Measurements from ENCODE around the gene CMPK1.

DNA sequence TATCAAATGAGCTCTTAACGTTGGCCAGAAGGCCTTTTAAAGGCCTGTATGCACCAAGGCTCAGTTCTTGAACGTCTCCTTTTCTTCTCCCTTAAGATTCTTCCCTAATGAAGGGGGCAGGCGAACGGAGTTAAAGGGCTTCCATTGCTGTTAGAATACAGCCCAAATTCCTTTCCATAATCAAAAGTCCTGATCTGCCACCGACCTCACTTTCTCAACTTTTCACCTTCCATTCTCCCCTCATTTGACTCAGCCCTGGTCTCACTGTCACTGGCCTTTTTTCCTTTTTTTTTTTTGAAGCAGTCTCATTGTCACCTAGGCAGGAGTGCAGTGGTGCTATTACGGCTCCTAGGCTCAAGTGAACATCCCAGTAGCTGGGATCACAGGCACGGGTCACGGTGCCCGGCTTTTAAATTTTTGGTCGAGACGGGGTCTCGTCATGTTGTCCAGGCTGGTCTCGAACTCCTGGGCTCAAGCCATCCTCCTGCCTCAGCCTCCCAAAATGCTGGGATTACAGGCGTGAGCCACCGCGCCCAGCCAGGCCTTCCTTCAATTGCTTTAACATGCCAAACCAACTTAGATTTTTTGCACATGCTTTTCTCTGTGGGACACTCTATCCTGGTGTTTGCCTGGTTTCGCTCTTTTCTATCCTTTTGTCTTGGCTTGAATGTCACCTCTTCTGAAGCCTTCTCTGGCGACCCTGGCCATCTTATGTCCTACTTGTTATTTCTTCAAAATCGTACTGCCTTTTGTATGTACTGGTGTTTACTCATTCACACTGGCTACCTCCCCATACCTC, 612 bp upstream of the CMPK1 start:
- TF ChIP-seq YY1 (IDR thresholded peaks at IDR 0.05; ENCODE audit: insufficient read depth, insufficient read length) (no peak), ZNF274 (IDR thresholded peaks at IDR 0.05; ENCODE audit: low read depth, low read length) (no peak)
